GM21825 (cell line): ENCODE data around the gene CAPN5.
"Not testable (repeated sequence)": the region's sequence is repeated elsewhere in the genome, so short reads cannot be mapped to it uniquely, and the experiment has no call there.

Source experiments
- ATAC-seq: cut with Tn5 transposase; IDR thresholded peaks from one replicate; pipeline ENCODE4 v1.9.1; 2021; ENCODE audit warnings: mild to moderate bottlenecking, moderate library complexity; ENCODE audit not compliant: unreplicated experiment

The CAPN5 gene

GRCh38 chr11:77066229-77067042, at the start of gene CAPN5:
Gene CAPN5 (plus strand): TSS chr11:77066971. CDS start chr11:77084887, 17,916 bp downstream.
- ATAC-seq: peak; percentile 76

- not testable (repeated sequence) for ATAC-seq
Observed at GRCh38 chr11:77018396-77018924, 48.3 kb upstream of the CAPN5 start.

GRCh38 chr11:77019976-77020595, 46.7 kb upstream of the CAPN5 start:
- no peak for ATAC-seq

- no peak for ATAC-seq
Observed at GRCh38 chr11:77020734-77021133, 46.0 kb upstream of the CAPN5 start.

GRCh38 chr11:77024745-77025144, 42.0 kb upstream of the CAPN5 start:
- no peak for ATAC-seq

GRCh38 chr11:77026221-77026620, 40.5 kb upstream of the CAPN5 start:
- no peak for ATAC-seq

- no peak for ATAC-seq
Observed at GRCh38 chr11:77026743-77027142, 40.0 kb upstream of the CAPN5 start.

GRCh38 chr11:77027275-77027674, 39.5 kb upstream of the CAPN5 start:
- no peak for ATAC-seq

GRCh38 chr11:77029829-77030228, 36.9 kb upstream of the CAPN5 start:
- no peak for ATAC-seq

- ATAC-seq: no peak
Observed at GRCh38 chr11:77030834-77031414, 35.8 kb upstream of the CAPN5 start.

- ATAC-seq: no peak
Observed at GRCh38 chr11:77031599-77031998, 35.2 kb upstream of the CAPN5 start.

GRCh38 chr11:77035039-77035438, 31.7 kb upstream of the CAPN5 start:
- ATAC-seq: no peak

GRCh38 chr11:77035580-77035979, 31.2 kb upstream of the CAPN5 start:
- ATAC-seq: no peak

GRCh38 chr11:77036398-77036797, 30.4 kb upstream of the CAPN5 start:
- no peak for ATAC-seq

- no peak for ATAC-seq
Observed at GRCh38 chr11:77037057-77037456, 29.7 kb upstream of the CAPN5 start.

GRCh38 chr11:77038029-77038824, 28.5 kb upstream of the CAPN5 start:
- no peak for ATAC-seq

- no peak for ATAC-seq
Observed at GRCh38 chr11:77038825-77039326, 27.9 kb upstream of the CAPN5 start.

GRCh38 chr11:77039491-77040400, 27.0 kb upstream of the CAPN5 start:
- no peak for ATAC-seq

- no peak for ATAC-seq
Observed at GRCh38 chr11:77040401-77040777, 26.4 kb upstream of the CAPN5 start.

- ATAC-seq: no peak
Observed at GRCh38 chr11:77040889-77041288, 25.9 kb upstream of the CAPN5 start.
